LNCaP clone FGC (cell line): Measurements from ENCODE around the gene TENM3.

Experiments
- DNase-seq: peaks from one replicate; pipeline ENCODE4 v3.0.0-alpha.2; 2011; ENCODE audit warnings: low read depth
- H3K4me3 ChIP-seq: 2 replicates; pipeline ENCODE4 v1.5.1; 2011; ENCODE audit warnings: mild to moderate bottlenecking, low read depth, low read length, control low read depth
- TF ChIP-seq, protein P1 (sequence below): IDR thresholded peaks from 2 replicates; pipeline ENCODE4 v1.5.1; 2012; ENCODE audit warnings: mild to moderate bottlenecking; ENCODE audit not compliant: control insufficient read depth, insufficient read depth; ENCODE audit errors: extremely low read depth

TENM3 gene

GRCh38 chr4:182354106-182354505 lies 110.9 kb downstream of the TENM3 start:
- TF ChIP-seq, protein P1, sequence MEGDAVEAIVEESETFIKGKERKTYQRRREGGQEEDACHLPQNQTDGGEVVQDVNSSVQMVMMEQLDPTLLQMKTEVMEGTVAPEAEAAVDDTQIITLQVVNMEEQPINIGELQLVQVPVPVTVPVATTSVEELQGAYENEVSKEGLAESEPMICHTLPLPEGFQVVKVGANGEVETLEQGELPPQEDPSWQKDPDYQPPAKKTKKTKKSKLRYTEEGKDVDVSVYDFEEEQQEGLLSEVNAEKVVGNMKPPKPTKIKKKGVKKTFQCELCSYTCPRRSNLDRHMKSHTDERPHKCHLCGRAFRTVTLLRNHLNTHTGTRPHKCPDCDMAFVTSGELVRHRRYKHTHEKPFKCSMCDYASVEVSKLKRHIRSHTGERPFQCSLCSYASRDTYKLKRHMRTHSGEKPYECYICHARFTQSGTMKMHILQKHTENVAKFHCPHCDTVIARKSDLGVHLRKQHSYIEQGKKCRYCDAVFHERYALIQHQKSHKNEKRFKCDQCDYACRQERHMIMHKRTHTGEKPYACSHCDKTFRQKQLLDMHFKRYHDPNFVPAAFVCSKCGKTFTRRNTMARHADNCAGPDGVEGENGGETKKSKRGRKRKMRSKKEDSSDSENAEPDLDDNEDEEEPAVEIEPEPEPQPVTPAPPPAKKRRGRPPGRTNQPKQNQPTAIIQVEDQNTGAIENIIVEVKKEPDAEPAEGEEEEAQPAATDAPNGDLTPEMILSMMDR: no peak
- no peak for DNase-seq

GRCh38 chr4:182354867-182355266 lies 111.7 kb downstream of the TENM3 start:
- DNase-seq: no peak
- TF ChIP-seq, protein P1: no peak
- no peak overlapping the region for H3K4me3 ChIP-seq

More at GRCh38 chr4:182354106-182354505, 110.9 kb downstream of the TENM3 start:
- H3K4me3 ChIP-seq: no peak overlapping the region

- TF ChIP-seq, protein P1: no peak
- DNase-seq: no peak
- no peak overlapping the region for H3K4me3 ChIP-seq
These were observed 124.0 kb downstream of the TENM3 start for GRCh38 chr4:182367153-182367552.

GRCh38 chr4:182369211-182369610 lies 126.0 kb downstream of the TENM3 start:
- no peak for DNase-seq
- TF ChIP-seq, protein P1: no peak
- no peak overlapping the region for H3K4me3 ChIP-seq

GRCh38 chr4:182370491-182370890 lies 127.3 kb downstream of the TENM3 start:
- no peak overlapping the region for H3K4me3 ChIP-seq
- DNase-seq: no peak
- TF ChIP-seq, protein P1: no peak

DNA sequence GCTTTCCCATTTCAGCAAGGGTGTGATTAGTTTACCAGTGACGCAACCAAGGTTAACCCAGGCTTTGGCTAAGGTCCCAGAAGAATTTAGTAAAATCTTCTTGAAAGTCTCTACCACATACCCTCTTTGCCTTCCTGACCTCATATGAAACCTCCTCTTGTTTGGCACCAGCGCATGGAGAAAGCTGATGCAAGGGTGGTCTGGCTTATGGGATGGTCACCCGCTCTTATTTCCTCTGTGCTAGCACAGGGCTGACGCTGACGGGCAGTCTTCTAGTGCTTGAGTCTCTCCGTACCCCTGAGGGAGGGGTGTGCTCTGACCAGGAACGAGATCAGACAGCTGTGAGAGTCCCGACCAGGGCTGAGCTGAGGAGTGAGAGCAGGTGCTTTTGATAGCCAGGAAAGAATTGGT lies 137.6 kb downstream of the TENM3 start:
- no peak for DNase-seq
- H3K4me3 ChIP-seq: no peak overlapping the region
- TF ChIP-seq, protein P1: no peak

DNA sequence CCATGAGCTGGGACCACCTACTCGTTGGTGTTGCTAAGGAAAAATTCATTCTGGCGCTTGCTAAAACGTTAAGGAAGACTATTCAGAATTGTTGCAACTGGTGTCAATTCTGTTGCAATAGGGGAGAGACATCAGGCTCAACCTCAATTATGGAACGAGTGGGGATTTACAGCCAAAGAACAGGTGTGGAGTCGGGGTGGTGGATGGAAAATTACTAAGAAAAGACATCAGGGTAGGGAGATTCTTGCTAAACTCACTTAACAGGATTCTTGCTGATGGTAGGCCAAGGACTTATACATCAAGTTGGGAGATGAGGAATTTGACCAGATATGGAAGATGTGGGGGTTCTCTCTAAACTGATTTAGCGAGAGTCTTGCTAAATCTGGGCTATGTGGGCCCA lies 139.7 kb downstream of the TENM3 start:
- no peak for DNase-seq

More for the DNA sequence above, 139.7 kb downstream of the TENM3 start:
- TF ChIP-seq, protein P1: no peak
- no peak overlapping the region for H3K4me3 ChIP-seq
